Activated CD8-positive, alpha-beta memory T cell treated with anti-CD3 and anti-CD28 coated beads, Interleukin-2, amount 50 U/mL, for 1 hour (primary cell): ENCODE data around the gene STMND1.

ENCODE experiments used
- DNase-seq: peaks from one replicate; pipeline ENCODE4 v3.0.0-alpha.2; 2020; ENCODE audit errors: extremely low read depth

The STMND1 gene

GRCh38 chr6:17161076-17161475 lies 59.2 kb downstream of the STMND1 start:
- DNase-seq = no peak

- no peak for DNase-seq
These were observed 63.5 kb downstream of the STMND1 start for GRCh38 chr6:17165383-17165782.

GRCh38 chr6:17167327-17167979 lies 65.6 kb downstream of the STMND1 start:
- DNase-seq = no peak

DNA sequence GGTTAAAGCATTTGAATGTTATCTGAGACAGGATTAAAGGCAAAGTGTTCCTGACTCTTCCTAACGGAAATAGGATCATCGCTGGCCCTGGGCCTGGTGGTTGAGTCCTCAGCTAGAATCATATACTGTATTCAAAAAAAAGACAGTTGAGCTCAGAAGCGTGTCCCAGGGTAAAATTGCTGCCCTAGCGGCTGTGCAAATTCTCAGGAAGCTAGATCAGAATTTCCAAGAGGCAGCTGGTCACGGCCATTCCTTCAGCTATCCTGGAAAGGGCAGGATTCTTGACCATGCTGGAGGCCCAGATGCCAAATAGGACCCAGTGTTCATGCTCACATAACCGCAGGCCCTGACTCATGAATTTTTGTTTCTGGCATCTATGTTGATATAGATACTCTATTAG lies 67.4 kb downstream of the STMND1 start:
- no peak for DNase-seq

DNA sequence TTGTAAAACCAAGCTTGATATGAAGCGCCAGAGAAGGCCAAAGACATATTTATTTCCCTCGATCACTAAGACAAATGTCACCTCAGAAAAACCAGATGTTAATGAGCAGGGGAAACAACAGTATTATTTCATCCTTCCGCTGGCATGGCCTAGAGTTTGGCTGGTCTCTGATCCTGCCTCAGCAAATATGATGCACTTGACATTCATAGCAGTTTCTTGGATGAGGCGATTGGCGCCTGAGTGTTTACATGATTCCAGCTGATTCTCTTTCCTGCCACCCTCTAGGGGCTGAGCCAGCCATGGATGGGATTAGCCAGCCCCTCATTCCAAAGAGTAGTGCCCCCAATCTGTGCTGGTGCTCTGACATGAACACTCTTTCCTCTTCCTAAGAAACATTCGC lies 67.9 kb downstream of the STMND1 start:
- no peak for DNase-seq

DNA sequence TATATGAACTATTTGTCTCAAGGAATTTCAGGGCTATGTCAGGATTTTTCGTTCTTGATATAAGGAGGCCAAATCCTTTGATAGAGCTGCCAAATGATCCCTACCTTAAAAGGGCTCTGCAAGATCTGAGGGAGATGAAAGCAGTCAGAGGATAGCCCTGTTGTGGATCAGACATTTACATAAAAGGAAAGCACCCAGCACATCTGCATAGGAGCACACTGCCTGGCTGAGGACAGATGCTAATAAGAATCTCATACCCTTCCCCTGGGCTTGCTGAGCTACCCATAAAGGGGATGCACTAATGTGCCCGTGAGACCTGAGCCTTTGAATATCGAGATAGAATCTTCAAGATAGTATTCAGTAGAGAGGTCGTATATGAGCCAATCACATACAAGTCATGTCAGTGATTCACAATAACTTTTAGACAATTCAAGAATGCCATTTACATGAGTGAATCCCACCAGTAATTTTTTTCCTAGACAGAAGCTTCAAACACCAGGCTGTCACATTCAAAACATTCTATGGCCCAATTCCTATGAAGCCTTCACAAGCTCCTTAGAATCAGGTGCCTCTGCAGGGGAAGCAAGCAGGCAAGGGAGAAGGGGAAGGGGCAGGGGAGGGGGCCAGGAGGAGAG lies 71.1 kb downstream of the STMND1 start:
- no peak for DNase-seq

- DNase-seq = no peak
These were observed 76.5 kb downstream of the STMND1 start for GRCh38 chr6:17178326-17178725.

DNA sequence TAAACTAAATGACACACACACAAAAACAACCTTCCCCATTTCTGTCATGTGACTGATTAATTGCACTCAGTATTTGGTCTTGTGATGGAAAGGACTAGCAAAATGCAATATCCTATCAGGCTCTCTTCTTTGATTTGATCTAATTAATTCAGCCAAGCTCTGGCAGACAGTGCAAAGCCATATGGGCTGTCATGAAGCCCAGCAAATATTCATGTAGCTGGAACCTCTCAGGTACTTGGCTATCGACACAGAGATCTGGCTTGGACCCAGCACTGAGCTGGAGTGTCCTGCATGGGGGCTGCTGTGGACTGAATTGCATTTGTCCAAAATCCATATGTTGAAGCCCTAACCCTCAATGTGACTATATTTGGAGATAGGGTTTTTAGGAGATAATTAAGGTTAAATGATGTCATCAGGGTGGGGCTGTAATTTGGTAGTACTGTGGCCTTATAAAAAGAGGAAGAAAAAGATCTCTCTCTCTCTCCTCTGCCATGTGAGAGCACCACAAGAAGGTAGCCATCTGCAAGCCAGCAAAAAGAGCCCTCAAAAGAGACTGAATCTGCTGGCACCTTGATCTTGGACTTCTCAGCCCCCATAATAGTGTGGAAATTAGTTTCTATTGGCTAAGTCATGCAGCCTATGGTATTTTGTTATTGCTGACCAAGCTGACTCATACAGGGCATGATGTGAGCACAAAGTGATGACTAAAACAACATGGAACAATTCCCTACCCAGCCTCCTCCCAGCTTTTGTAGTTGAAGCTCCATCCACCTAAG lies 77.1 kb downstream of the STMND1 start:
- DNase-seq = no peak

DNA sequence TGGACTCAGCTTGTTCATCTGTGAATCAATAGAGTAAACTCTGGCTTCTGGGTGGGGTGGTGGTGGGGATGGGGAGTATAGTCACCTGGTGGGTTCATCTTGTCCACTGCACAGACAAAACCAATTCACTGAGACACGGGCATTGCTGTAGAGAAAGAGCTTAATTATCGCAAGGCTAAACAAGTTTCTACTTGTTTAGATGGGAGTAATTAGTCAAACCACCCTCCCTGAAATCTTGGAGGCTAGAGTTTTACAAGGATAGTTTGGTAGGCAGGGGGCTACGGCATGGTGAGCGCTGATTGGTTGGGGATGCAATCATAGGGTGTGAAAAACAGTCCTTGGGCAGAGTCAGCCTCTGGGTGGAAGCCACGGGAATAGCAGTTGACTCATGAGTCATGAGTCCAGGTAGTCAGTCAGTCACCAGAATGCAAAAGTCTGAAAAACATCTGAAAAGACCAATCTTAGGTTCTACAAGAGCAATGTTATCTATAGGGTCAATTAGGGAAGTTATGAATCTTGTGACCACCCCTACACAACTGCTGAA lies 77.8 kb downstream of the STMND1 start:
- DNase-seq = no peak
